Measurements from ENCODE around the gene GEMIN7.

GRCh38 chr19:45096700-45097099 is 17.6 kb downstream of the GEMIN7 start:
- TF ChIP-seq POLR2A (IDR thresholded peaks at IDR 0.05) (no peak), CTCF (IDR thresholded peaks at IDR 0.05) (no peak), EP300 (IDR thresholded peaks at IDR 0.05) (no peak)
